ENCODE results near the gene FAP.

FAP gene

GRCh38 chr2:162243294-162243693, at the start of gene FAP:
Gene FAP (minus strand): TSS chr2:162243445. CDS start chr2:162243327, 118 bp downstream.
- peak within 1 kb of the TSS; percentile 60 for H3K4me3 ChIP-seq (ENCODE audit: low read depth, low read length)
- DNase-seq (ENCODE audit: low read depth) = peak; percentile 95
- TF ChIP-seq CTCF (conservative IDR thresholded peaks at IDR 0.05; ENCODE audit: low read depth, low read length) = no peak

- DNase-seq (ENCODE audit: low read depth) = no peak
- no peak overlapping the region for H3K4me3 ChIP-seq (ENCODE audit: low read depth, low read length)
- no peak for TF ChIP-seq CTCF (conservative IDR thresholded peaks at IDR 0.05; ENCODE audit: low read depth, low read length)
Observed at GRCh38 chr2:162291748-162292147, 48.5 kb upstream of the FAP start.

GRCh38 chr2:162282765-162283425, 39.6 kb upstream of the FAP start:
- no peak for TF ChIP-seq CTCF (conservative IDR thresholded peaks at IDR 0.05; ENCODE audit: low read depth, low read length)
- no peak overlapping the region for H3K4me3 ChIP-seq (ENCODE audit: low read depth, low read length)
- DNase-seq (ENCODE audit: low read depth) = peak; percentile 46

GRCh38 chr2:162280654-162281053, 37.4 kb upstream of the FAP start:
- no peak for DNase-seq (ENCODE audit: low read depth)
- no peak overlapping the region for H3K4me3 ChIP-seq (ENCODE audit: low read depth, low read length)
- no peak for TF ChIP-seq CTCF (conservative IDR thresholded peaks at IDR 0.05; ENCODE audit: low read depth, low read length)

GRCh38 chr2:162277381-162277780, 34.1 kb upstream of the FAP start:
- no peak overlapping the region for H3K4me3 ChIP-seq (ENCODE audit: low read depth, low read length)
- no peak for DNase-seq (ENCODE audit: low read depth)
- no peak for TF ChIP-seq CTCF (conservative IDR thresholded peaks at IDR 0.05; ENCODE audit: low read depth, low read length)

- TF ChIP-seq CTCF (conservative IDR thresholded peaks at IDR 0.05; ENCODE audit: low read depth, low read length) = no peak
- no peak for DNase-seq (ENCODE audit: low read depth)
- H3K4me3 ChIP-seq (ENCODE audit: low read depth, low read length) = no peak overlapping the region
Observed at GRCh38 chr2:162267996-162268395, 24.8 kb upstream of the FAP start.

- peak; percentile 22 for DNase-seq (ENCODE audit: low read depth)
- TF ChIP-seq CTCF (conservative IDR thresholded peaks at IDR 0.05; ENCODE audit: low read depth, low read length) = no peak
- no peak overlapping the region for H3K4me3 ChIP-seq (ENCODE audit: low read depth, low read length)
Observed at GRCh38 chr2:162267496-162267895, 24.3 kb upstream of the FAP start.

All from choroid plexus epithelial cell (primary cell).